Nephron (organoid): ENCODE data around the gene GMCL1.
"Not testable (repeated sequence)": the region's sequence is repeated elsewhere in the genome, so short reads cannot be mapped to it uniquely, and the experiment has no call there.

Experiments used
- H3K27ac Mint-ChIP-seq, 3 experiments: 2 replicates each; pipeline ENCODE4 v1.8.0; 2020; ENCODE audit warnings: mixed read lengths in 3 of 3, mild to moderate bottlenecking in 2 of 3, moderate library complexity in 1 of 3
- H3K27me3 Mint-ChIP-seq: 2 replicates; pipeline ENCODE4 v1.8.0; 2021; ENCODE audit warnings: low read depth, mild to moderate bottlenecking, moderate library complexity, mixed read lengths
- H3K36me3 Mint-ChIP-seq: 2 replicates; pipeline ENCODE4 v1.8.0; 2020; ENCODE audit warnings: low read depth, mixed read lengths
- H3K4me1 Mint-ChIP-seq: 2 replicates; pipeline ENCODE4 v1.8.0; 2020; ENCODE audit warnings: mixed read lengths
- H3K4me3 Mint-ChIP-seq, 3 experiments: 2 replicates each; pipeline ENCODE4 v1.8.0; 2020; ENCODE audit warnings: mild to moderate bottlenecking in 3 of 3, mixed read lengths in 3 of 3, moderate library complexity in 2 of 3
- H3K9me3 Mint-ChIP-seq: 2 replicates; pipeline ENCODE4 v1.8.0; 2020; ENCODE audit warnings: mixed read lengths
- CTCF ChIP-seq, 3 experiments: fragments of 200-600 bp; sonication (generic); IDR thresholded peaks; one replicate each; pipeline ENCODE4 v1.5.0; 2021; ENCODE audit warnings: antibody characterized with exemption in 3 of 3; ENCODE audit not compliant: unreplicated experiment in 3 of 3

GMCL1 gene

DNA sequence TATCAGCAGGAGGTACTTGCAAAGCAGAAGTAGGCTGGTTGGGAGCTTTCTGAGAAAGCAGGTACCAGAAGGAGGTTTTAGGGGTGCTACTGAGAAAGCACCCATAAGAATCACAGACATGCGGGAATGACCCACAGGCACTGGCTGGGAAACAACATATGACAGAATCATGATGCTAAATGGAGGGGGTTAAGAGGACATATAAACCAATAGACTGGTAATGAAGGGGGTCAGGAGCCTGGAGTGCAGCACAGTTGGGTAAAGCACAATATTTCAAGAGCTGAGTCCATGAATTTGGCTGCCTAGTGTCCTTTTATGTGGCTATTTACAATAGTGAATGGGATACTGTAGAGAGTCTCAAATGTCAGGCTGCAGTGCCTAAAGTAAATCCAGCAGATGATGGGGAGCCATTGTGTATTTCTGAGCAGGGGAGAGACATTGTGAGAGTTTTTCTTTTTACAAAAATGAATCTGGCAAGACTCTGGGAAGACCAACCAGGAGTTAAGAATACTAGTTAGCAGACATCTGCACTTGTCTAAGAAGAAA lies 27.6 kb upstream of the GMCL1 start:
- no peaks in the 10 kb centered on the region for H3K9me3 Mint-ChIP-seq
- no peaks in the 10 kb centered on the region for H3K27me3 Mint-ChIP-seq
- peak overlapping the region; percentile 0 to 27 (median 14) for H3K27ac Mint-ChIP-seq
- peaks cover 25% of the 10 kb centered on the region for H3K36me3 Mint-ChIP-seq
- no peak overlapping the region for H3K4me3 Mint-ChIP-seq
- H3K4me1 Mint-ChIP-seq: peaks cover 41% of the 10 kb centered on the region
- TF ChIP-seq CTCF (IDR thresholded peaks at IDR 0.05; ENCODE audit: unreplicated experiment in 3 of 3): no peak

- not testable (repeated sequence) for H3K27me3 Mint-ChIP-seq, H3K9me3 Mint-ChIP-seq, H3K4me3 Mint-ChIP-seq
- H3K4me1 Mint-ChIP-seq: peaks cover 32% of the 10 kb centered on the region
- H3K27ac Mint-ChIP-seq: peak overlapping the region in 1 of 3 experiments; percentile 12
- H3K36me3 Mint-ChIP-seq: peaks cover 29% of the 10 kb centered on the region
Observed at GRCh38 chr2:69802781-69803367, 26.6 kb upstream of the GMCL1 start.

DNA sequence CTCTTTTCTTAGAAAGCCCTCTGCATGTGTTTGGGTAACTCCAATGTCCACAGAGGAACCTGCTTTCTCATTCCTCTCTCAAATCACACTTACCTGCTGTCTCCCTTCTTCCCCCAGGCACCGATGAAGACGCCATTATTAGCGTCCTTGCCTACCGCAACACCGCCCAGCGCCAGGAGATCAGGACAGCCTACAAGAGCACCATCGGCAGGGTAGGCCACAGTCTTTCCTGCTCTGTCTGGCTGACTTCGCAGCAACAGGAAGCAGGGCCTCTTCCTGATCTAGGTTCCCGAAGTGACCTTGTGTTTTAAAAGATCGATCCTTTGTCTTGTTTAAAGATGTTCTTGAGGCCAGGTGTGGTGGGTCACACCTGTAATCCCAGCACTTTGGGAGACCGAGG lies 25.0 kb upstream of the GMCL1 start:
- Mint-ChIP-seq H3K36me3 (peaks cover 34% of the 10 kb centered on the region), H3K27ac (no peak overlapping the region), H3K4me3 (no peak overlapping the region), H3K9me3 (no peaks in the 10 kb centered on the region), H3K4me1 (peaks cover 16% of the 10 kb centered on the region), H3K27me3 (no peaks in the 10 kb centered on the region)
- TF ChIP-seq CTCF (IDR thresholded peaks at IDR 0.05; ENCODE audit: unreplicated experiment in 3 of 3): no peak

DNA sequence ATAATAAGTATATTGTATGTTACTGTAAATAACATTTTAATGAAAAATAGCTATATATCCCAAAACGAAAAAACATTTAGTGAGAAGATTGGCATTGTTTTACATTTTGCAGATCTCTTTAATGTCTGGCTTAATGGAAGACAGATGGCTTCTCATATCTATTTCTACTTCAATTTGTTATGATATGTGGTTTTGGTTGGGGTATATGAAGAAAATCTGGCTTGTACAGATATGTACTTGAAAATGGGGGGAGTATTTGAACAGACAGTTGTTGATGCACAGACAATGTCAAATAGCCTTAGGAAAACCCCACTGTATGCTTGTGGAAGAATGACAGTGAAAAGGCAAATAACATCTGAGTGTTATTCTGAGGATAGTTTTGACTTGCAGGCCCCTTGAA lies 23.6 kb upstream of the GMCL1 start:
- no peaks in the 10 kb centered on the region for H3K27me3 Mint-ChIP-seq
- peaks cover 37% of the 10 kb centered on the region for H3K36me3 Mint-ChIP-seq
- H3K27ac Mint-ChIP-seq: no peak overlapping the region
- H3K4me1 Mint-ChIP-seq: peaks cover 6% of the 10 kb centered on the region
- no peaks in the 10 kb centered on the region for H3K9me3 Mint-ChIP-seq
- TF ChIP-seq CTCF (IDR thresholded peaks at IDR 0.05; ENCODE audit: unreplicated experiment in 3 of 3): no peak
- no peak overlapping the region for H3K4me3 Mint-ChIP-seq

- TF ChIP-seq CTCF (IDR thresholded peaks at IDR 0.05; ENCODE audit: unreplicated experiment in 3 of 3): no peak
- H3K4me1 Mint-ChIP-seq: no peaks in the 10 kb centered on the region
- no peaks in the 10 kb centered on the region for H3K27me3 Mint-ChIP-seq
- no peak overlapping the region for H3K27ac Mint-ChIP-seq
- H3K9me3 Mint-ChIP-seq: no peaks in the 10 kb centered on the region
- peaks cover 42% of the 10 kb centered on the region for H3K36me3 Mint-ChIP-seq
- H3K4me3 Mint-ChIP-seq: no peak overlapping the region
Observed at GRCh38 chr2:69807821-69808540, 21.5 kb upstream of the GMCL1 start.

DNA sequence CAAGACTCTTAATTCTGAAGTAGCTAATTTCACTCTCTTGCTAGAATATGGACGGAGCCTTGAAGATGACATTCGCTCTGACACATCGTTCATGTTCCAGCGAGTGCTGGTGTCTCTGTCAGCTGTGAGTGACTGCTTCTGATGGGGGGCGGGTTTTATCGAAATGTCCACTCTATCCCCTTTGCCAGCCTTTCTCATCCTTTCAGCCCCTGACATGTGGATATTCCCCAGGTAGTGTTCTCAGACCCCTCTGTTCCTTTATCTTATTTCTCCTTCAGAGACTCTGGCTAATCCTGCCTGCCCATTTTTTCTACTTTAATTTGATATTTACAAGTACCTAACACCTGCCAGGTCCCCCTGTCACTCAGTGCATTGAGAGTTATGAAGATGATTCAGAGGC lies 18.9 kb upstream of the GMCL1 start:
- Mint-ChIP-seq H3K27ac (no peak overlapping the region), H3K4me1 (no peaks in the 10 kb centered on the region), H3K4me3 (no peak overlapping the region), H3K36me3 (peaks cover 38% of the 10 kb centered on the region), H3K9me3 (no peaks in the 10 kb centered on the region), H3K27me3 (peaks cover 3% of the 10 kb centered on the region)
- no peak for TF ChIP-seq CTCF (IDR thresholded peaks at IDR 0.05; ENCODE audit: unreplicated experiment in 3 of 3)
